Hematopoietic multipotent progenitor cell treated with erythropoietin and hydrocortisone succinate and interleukin-3 and kit ligand, for 15 days (in vitro differentiated cells): ENCODE measurements around the gene MCHR1.
"Not testable (repeated sequence)": the region's sequence is repeated elsewhere in the genome, so short reads cannot be mapped to it uniquely, and the experiment has no call there.

Experiments used
- DNase-seq: peaks from one replicate; pipeline ENCODE4 v3.0.0-alpha.2; 2015; ENCODE audit warnings: low spot score

The MCHR1 gene

DNA sequence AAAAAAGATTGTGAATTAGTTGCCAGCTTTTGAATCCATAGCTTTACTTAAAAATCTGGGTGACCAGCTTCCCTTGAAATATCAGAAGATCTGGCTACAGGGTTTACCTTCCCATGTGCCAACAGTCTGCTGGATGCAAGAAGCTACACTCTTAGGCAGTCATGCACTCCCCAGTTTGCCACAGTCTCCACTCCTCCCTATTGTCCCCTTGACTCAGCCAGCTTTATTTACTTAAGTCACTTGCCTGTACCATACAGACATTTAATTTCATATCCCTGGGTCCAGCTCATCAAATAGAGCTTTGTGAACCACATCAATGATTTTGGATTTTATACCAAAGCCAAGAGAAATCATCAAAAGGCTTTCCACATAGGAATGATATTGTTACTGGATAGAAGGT is 12.2 kb downstream of the MCHR1 start:
- DNase-seq, result no peak

DNA sequence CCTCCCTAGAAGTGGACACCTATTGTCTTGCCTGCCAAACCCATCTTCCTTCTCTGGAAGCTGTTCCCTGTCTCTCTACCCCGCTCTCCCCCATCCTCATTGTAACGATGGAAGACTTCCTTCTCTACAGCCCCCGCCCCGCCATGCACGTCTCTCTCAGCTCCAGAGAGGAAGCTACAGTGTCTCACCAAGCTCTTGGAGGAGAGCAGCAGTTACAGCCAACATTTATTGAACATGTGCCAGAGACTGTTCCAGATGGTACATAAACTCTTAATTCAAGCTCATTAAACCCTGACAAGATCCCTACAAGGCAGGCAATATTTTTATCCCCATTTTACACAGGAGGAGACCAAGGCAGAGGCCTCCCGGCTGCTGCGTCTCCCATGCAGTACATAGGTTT is 15.1 kb downstream of the MCHR1 start:
- DNase-seq, result no peak

DNA sequence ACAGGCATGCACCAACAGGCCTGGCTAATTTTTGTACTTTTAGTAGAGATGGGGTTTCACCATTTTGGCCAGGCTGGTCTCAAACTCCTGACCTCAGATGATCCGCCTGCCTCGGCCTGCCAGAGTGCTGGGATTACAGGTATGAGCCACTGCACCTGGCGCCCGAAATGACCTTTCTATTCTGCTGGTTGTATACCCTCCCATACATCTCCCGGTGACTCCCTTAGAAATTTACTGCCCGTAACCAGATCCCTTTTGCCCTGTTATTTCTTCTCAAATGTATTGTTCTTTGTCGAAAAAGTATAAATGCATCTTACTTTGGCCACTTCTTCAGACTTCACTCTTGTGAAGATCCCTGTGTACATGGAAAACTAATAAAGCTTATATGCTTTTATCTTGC is 22.0 kb downstream of the MCHR1 start:
- no peak for DNase-seq

DNA sequence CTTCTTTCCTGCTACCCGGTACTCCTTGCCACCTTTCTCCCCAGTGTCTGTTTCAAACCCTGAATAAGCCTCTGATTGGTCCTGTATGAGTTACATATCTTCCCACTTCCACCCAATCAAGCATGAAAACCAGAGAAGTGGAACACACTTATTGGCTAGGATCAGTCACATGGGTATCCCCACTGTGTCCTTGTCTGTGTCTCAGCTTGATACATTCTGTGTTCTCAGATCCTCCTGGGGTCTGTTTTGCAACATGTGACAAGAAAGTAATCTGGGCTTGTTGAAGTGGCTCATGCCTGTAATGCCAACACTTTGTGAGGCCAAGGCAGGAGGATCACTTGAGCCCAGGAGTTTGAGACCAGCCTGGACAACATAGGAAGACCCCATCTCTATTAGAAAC is 23.9 kb downstream of the MCHR1 start:
- no peak for DNase-seq

DNA sequence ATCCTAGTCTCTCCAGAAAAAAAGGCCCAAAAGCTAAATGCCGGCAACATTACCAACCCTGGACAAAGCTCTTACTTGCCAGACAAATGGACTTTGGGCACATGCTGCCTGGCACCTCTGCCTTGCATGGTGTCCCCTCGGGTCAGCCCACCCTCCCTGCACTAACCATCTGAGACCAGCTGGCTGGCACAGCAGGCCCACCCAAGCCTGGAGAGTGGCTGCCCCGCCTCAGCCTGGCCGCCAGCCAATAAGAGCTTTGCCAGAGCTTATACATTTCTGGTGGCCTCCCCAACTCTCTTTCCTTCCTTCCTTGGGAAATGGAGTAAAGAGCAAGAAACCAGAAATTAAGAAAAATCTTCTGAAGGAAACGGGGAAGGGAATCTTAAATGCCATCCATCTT is 24.5 kb downstream of the MCHR1 start:
- DNase-seq, result peak; percentile 45

DNA sequence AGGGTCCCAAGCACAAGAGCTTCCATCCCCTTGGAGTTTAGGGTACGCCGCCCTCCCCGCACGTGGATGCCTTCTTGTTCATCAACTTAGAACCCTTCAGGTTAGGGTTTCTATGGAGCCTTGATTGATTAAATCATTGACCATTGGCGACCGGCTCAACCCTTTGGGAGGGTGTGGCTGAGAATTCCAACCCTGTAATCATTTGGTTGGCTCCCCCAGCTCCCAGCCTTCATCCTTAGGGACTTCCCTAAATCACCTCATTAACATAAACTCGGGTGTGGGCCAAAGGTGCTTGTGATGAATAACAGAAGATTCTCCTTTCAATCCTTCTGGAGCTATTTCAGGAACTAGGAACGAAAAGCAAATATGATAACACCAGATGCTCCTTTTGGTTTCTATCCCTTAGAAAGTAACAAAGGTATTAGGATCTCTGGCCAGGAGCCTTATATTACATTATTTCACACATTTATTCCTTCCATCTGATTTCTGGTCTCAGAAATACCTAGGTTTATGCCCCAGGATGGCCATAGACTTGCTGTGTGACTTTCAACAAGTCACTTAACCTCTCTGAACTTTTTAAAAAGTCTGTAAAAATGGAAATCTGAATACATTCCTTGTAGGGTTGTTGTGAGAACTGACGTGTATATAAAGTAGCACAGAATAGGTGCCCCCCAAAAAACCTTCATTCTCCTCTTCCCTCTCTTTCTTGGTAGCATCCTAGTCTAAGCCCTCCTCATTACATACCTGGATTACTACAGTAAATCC is 26.8 kb downstream of the MCHR1 start:
- no peak for DNase-seq

DNA sequence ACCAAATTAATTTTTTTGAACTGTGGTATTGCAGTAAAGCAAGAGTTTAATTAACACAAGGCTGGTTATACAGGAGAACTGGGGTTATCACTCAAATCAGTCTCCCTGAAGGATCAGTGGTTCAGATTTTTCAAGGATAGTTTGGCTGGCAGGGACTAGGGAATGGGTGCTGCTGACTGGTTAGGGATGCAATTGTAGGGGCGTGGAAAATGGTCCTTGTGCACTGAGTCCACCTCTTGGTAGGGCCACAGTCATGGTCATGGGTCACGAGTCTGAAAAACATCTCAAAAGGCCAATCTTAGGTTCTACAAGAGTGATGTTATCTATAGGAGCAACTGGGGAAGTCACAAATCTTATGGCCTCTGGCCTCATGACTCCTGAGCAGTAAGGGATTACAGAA is 27.9 kb downstream of the MCHR1 start:
- no peak for DNase-seq

DNA sequence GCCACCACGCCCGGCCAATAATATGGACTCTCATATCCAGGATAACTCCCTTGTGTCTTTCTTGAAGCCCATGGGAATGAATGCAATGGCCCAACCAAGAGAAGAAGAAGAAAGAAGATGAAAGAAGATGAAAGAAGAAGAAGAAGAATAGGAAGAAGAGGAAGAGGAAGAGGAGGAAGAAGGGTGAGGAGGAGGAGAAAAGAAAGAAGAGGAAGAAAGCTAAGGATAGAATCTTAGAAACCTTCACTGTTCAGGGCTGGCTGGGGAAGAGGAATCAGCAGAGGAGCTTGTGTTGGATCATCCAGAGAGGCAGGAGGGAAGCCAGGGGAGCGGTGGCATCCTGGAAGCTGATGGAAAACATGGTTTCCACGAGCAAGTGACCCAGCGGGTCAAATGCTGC is 28.9 kb downstream of the MCHR1 start:
- no peak for DNase-seq

DNA sequence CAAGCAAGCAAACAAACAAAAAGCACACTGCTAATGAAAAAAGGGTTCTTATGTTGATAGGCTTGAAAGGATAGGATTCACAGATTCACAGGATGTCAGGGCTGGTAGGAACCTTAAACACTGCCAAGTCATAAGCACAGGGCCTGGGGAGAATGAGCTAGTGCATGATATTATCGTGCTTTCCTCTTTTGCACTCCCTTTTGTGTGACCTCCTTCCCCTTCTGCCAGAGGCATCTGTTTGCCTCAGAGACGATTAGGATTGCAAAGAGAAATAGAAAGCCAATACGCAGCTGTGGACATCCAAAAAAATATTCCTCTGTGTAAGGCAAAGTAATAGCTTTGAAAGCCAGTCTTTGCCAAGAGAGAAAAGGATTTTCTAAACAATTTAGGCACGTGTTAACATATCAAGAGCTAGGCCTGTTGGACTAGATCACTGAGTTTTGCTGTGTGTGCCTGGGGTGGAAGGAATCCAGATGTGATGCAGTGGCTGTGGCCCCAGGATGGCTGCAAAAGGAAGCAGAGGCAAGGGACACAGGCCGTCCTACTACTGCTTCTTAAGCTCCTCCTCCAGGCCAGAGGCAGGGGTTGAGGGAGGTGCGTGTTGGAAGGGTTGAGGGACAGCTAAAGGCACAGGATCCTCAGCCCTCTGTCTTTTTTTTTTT is 30.6 kb downstream of the MCHR1 start:
- DNase-seq, result no peak

DNA sequence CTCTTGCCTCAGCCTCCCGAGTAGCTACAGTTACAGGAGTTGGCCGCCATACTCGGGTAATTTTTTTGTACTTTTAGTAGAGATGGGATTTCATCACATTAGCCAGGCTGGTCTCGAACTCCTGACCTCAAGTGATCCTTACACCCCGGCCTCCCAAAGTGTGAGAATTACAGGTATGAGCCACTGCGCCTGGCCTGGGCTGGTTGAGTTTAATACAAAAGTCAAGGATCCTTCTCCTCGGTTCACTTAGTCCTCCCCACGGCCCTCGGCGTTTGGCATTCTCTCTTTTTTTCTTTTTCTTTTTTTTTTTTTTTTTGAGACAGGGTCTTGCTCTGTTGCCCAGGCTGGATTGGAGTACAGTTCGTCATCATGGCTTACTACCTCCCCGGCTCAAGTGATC is 33.0 kb downstream of the MCHR1 start:
- no peak for DNase-seq

DNA sequence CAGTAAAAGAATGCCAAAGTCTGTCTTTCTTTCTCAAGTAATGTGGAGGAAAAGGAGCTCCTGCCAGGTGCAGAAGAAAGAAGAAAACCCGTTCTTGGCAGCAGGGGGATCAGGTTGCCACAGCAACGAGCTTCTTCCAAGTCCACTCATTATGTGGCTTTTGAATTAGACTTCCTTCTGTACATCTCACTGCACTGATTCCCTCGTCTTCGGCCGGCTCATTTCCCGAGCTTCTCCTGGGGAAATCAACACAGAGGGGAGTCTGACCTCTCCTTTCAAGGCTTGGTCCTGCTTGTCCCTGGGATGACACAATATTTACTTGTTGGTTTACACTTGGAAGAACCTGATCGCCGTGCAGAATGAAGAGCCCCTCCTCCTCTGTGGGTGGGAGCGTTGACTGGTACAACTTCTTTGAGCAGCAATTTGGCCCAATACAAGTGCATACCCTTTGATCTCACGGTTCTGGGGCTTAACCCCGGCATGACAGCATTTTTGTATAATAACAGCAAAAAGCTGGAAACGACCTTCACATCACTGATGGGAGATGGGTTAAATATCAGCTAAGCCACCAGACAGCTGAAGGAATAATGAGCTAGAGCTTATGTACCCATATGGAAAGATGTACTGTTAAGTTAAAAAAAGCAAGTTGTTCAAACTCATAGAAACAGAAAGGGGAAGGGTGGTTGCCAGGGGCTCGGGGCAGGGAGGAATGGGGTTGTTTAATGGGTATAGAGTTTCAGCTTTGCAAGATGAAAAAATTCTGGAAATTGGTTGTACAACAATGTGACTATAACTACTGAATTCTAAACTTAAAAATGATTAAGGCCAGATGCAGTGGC is 35.4 kb downstream of the MCHR1 start:
- no peak for DNase-seq

DNA sequence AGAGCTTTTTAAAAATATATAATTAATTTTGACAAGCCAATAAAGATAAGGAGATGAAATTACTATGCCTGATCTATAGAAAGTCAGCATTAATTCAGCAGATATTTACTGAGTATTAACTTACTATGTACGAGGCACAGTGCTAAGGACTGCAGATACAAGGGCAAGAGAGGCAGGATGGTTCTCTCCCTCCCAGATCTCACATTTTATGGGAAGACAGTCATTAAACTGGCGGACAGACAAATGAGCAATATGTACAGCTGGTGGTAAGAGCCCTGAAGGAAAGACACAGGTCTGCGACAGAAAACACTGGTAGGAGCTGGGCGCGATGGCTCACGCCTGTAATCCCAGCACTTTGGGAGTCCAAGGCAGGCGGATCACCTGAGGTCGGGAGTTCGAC is 36.8 kb downstream of the MCHR1 start:
- DNase-seq, result no peak

DNA sequence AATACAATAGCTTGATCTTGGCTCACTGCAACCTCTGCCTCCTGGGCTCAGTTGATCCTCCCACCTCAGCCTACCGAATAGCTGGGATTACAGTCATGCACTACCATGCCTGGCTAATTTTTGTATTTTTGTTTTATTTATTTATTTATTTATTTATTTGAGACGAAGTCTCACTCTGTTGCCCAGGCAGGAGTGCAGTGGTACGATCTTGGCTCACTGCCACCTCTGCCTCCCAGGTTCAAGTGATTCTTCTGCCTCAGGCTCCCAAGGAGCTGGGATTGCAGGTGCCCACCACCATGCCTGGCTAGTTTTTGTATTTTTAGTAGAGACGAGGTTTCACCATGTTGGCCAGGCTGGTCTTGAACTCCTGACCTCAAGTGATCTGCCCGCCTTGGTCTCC is 38.4 kb downstream of the MCHR1 start:
- not testable (repeated sequence) for DNase-seq

DNA sequence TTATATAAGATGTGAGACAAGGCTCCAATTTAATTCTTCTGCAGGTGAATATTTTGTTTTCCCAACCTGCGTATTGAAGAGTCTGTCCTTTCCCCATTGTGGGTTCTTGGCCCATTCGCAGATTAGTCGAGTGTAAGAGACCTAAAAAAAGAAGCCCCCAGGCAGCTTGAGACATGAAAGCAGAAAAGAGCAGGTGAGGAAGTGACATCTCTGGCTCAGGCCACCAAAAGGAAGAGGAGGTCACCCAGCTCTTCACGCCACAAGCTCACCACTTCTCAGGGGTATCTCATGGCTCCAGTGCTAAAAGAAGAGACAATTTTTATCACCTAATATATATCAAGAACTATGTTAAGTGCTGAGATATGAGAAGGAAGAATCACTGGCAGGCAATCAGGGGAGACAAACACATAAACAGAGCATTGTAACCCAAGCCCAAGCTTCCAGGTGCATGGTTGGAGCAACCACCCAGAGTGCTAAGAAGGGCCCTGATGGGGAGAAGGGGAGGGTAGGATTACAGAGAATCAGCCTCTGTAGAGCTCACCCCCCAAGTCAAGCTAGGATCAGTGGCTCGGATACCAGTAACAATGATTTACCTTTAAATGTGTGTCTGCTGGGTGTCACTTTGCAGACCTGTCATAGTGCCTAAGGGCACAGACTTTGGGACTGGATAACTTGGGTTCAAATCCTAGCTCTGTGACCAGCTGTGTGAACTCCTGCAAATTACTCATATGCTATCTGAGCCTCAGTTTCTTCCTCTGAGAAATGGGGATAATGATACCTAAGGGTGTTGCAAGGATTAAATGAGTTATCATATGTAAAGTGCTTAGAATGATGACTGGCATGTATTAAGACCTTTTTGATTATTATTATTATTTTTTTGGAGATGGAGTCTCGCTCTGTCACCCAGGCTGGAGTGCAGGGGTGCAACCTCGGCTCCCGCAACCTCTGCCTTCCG is 39.2 kb downstream of the MCHR1 start:
- no peak for DNase-seq

DNA sequence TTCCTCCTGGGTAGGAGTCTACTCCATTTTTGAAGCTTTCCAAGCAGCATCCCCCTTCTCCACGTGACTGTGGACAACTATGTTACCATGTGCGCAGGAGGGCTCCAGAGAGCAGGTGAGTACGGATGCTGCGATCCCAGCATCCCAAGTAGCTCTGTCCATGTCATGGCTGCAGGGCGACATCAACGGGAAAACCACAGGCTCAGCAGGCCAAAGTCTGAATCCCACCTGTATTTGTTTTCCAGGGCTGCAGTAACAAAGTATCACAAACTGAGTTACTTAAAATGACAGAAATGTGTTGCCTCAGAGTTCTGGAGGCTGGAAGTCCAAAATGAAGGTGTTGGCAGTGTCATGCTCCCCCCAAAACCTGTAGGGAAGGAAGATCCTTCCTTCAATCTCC is 40.3 kb downstream of the MCHR1 start:
- DNase-seq, result no peak

DNA sequence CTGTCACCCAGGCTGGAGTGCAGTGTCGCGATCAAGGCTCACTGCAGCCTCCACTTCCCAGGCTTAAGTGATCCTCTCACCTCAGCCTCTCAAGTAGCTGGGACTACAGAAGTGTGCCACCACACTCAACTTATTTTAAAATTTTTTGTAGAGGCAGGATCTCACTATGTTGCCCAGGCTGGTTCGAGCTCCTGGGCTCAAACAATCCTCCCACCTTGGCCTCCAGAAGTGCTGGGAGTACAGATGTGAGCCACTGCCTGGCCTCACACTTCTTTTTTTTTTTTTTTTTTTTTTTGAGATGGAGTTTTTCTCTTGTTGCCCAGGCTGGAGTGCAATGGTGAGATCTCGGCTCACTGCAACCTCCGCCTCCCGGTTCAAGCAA is 40.9 kb downstream of the MCHR1 start:
- DNase-seq, result not testable (repeated sequence)

DNA sequence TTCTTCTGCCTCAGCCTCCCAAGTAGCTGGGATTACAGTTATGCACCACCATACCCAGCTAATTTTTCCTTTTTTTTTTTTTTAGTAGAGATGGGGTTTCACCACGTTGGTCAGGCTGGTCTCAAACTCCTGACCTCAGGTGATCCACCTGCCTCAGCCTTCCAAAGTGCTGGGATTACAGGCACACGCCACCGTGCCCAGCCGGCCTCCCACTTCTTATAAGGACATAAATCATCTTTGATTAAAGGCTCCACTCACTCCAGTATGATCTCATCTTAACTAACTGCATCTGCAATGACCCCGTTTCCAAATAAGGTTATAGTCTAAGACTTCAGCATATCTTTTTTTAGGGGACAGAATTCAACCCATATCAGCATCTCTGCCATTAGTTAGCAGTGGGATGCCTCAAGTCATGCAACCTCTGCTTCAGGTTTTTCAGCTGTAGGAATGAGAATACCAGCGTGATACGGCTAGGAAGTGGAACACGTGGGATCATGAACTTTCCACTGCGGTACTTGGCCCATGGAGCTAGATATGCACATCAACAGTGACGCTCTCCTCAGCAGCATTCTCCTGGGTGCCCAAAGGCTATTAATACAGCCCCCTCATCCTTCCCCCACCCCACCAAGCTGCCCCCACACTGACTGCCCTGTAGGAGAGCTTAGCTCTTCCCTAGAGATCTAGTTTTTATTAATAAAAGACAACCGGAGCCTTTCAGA is 41.4 kb downstream of the MCHR1 start:
- no peak for DNase-seq

DNA sequence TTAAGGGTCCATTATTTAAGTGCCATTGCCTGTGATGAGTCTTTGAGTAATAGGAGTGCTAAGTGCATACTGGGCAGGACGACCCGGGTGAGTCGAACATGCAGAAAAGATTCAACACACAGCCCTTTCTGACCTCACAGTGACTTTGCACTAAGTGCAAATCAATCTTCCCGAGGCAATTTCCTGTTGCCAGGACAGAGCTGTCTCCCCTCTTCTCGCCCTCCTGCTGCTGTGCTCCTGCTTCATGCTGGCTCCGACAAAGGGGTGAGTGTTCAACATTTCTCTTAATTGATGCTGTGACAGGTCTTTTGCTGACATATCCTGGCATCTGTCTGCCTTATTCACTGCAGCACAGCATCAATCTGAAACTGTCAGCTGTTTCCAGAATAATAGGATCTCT is 42.0 kb downstream of the MCHR1 start:
- no peak for DNase-seq

DNA sequence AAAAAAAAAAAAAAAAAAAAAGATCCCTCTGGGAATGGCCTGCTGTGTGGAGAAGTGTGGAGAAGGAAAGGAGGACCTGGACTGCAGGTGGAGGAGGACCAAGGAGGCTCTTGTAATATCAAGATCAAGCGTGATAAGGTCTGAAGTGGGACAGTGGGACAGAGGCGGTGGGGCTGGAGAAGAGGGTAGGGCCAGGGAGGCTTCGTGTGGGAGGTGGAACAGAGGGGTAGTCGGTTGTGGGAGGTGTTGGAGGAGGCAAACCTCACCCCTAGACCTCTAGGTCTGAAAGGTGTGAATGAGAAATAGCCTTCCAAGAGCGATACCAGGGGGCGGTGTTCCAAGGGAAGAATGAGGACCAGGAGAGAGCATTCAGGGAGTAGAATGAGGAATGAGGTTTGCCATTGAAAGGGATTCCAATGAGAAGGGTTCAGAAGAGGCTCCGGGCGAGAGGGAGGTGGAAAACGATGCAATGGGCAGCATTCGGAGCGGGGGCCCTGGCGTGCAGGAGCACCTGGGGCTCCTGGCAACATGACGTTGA is 44.2 kb downstream of the MCHR1 start:
- no peak for DNase-seq

DNA sequence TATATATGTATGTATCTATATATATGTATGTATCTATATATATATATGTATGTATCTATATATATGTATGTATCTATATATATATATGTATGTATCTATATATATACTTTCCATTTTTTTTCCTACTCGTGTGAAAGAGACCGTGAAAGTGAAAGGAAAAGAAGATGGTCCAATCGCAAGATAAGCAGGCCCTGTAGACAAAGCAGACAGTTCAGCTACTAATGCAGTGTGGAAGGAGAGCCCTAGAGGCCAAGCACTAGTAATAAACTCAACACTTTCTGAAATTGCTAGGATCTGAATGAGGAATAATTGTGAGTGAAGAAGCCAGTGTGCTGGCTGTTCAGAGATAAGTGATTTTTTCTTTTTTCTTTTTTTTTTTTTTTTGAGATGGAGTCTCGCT is 47.2 kb downstream of the MCHR1 start:
- peak; percentile 50 for DNase-seq
